GM12872 (cell line): ENCODE measurements around the gene ZNF768.

Source experiments
- CTCF ChIP-seq: IDR thresholded peaks from 3 replicates; pipeline ENCODE4 v1.5.1; 2011; ENCODE audit warnings: low read depth, mild to moderate bottlenecking, low read length, moderate library complexity; ENCODE audit not compliant: insufficient read depth

ZNF768 gene

GRCh38 chr16:30526137-30526822 lies at the start of gene ZNF768:
Gene ZNF768 (minus strand): TSS chr16:30526566. CDS start chr16:30526413, 153 bp downstream.
- TF ChIP-seq CTCF: no peak

- TF ChIP-seq CTCF: no peak
Observed at GRCh38 chr16:30574678-30575077, 48.3 kb upstream of the ZNF768 start.

GRCh38 chr16:30571445-30572322 lies 45.3 kb upstream of the ZNF768 start, which contains the start of gene ZNF688:
Gene ZNF688 (minus strand): TSS chr16:30571714. CDS start chr16:30571629, 85 bp downstream.
- TF ChIP-seq CTCF: no peak

GRCh38 chr16:30570636-30571444 lies 44.5 kb upstream of the ZNF768 start:
- no peak for TF ChIP-seq CTCF

GRCh38 chr16:30569746-30570635 lies 43.6 kb upstream of the ZNF768 start:
- TF ChIP-seq CTCF: no peak

GRCh38 chr16:30569281-30569680 lies 42.9 kb upstream of the ZNF768 start:
- TF ChIP-seq CTCF: no peak
